Lower lobe of right lung (tissue), 2 donors: Measurements from ENCODE around the gene HELZ2. TPM values are rescaled to one million over a fixed set of nuclear protein-coding genes. Genes with fewer than 3 reads are reported as not detected.

Source experiments
- ATAC-seq, 2 donors: fragments of 200-7000 bp; cut with Tn5 transposase; one replicate each; pipeline ENCODE4 v1.9.1; 2020 to 2022; ENCODE audit warnings: mild to moderate bottlenecking in 2 of 2, moderate library complexity in 2 of 2
- DNase-seq: peaks from one replicate; pipeline ENCODE4 v3.0.0-alpha.2; 2020
- H3K27ac ChIP-seq: fragments of 200-600 bp; one replicate; pipeline ENCODE4 v1.8.0; 2022
- H3K27me3 ChIP-seq: fragments of 200-600 bp; one replicate; pipeline ENCODE4 v1.8.0; 2022; ENCODE audit warnings: low read depth
- H3K36me3 ChIP-seq: fragments of 200-600 bp; one replicate; pipeline ENCODE4 v1.8.0; 2022; ENCODE audit warnings: mild to moderate bottlenecking
- H3K4me1 ChIP-seq: fragments of 200-600 bp; one replicate; pipeline ENCODE4 v1.8.0; 2022
- H3K4me3 ChIP-seq: fragments of 200-600 bp; one replicate; pipeline ENCODE4 v1.8.0; 2022; ENCODE audit warnings: mild to moderate bottlenecking
- H3K9me3 ChIP-seq: fragments of 200-600 bp; one replicate; pipeline ENCODE4 v1.8.0; 2022
- CTCF ChIP-seq: fragments of 200-600 bp; IDR thresholded peaks from one replicate; pipeline ENCODE4 v1.8.0; 2022; ENCODE audit warnings: antibody characterized with exemption, mild to moderate bottlenecking
- intact Hi-C: fragments of 100-400 bp; cut with DNase I; formaldehyde crosslinking; loops from one replicate; pipeline ENCODE4 v1.11.0; 2022
- total RNA-seq: library from RNA; stranded (reverse); fragmentation: NEBNext Ultra II Directional; extraction: Animal tissue kit (Norgen Biotek cat#: 25700); gene quantifications from one replicate; pipeline ENCODE4 v1.2.1, GENCODE V29; 2021
- donor health status: DM: no; HTN: yes; CAD: no; lungs with severe emphysema.

HELZ2 gene
- total RNA-seq, 1 donor from 2014 or later: 59.6 TPM

- TF ChIP-seq CTCF: no peak
- Histone ChIP-seq H3K27me3 (no peaks in the 10 kb centered on the region), H3K4me1 (no peaks in the 10 kb centered on the region), H3K36me3 (peaks cover 25% of the 10 kb centered on the region), H3K9me3 (no peaks in the 10 kb centered on the region), H3K27ac (no peak overlapping the region), H3K4me3 (no peak overlapping the region)
- no peak for ATAC-seq
- DNase-seq: no peak
- intact Hi-C loops: no loop called here
Observed at GRCh38 chr20:63585616-63586565, 11.9 kb upstream of the HELZ2 start.

GRCh38 chr20:63582382-63583063 lies 8.5 kb upstream of the HELZ2 start:
- Histone ChIP-seq H3K4me1 (no peaks in the 10 kb centered on the region), H3K27me3 (peaks cover 8% of the 10 kb centered on the region), H3K9me3 (no peaks in the 10 kb centered on the region), H3K4me3 (no peak overlapping the region), H3K36me3 (no peaks in the 10 kb centered on the region), H3K27ac (no peak overlapping the region)
- DNase-seq: no peak
- no peak for ATAC-seq
- intact Hi-C loops: no loop called here
- TF ChIP-seq CTCF: no peak

GRCh38 chr20:63580796-63581461 lies 6.9 kb upstream of the HELZ2 start:
- H3K27ac ChIP-seq: no peak overlapping the region
- no peaks in the 10 kb centered on the region for H3K4me1 ChIP-seq
- intact Hi-C loops: no loop called here
- H3K27me3 ChIP-seq: peaks cover 8% of the 10 kb centered on the region
- H3K4me3 ChIP-seq: no peak overlapping the region
- H3K36me3 ChIP-seq: no peaks in the 10 kb centered on the region
- no peaks in the 10 kb centered on the region for H3K9me3 ChIP-seq
- no peak for DNase-seq
- peak; percentile 42 to 45 for ATAC-seq
- peak; percentile 21 for TF ChIP-seq CTCF

- H3K4me1 ChIP-seq: peaks cover 5% of the 10 kb centered on the region
- no peak overlapping the region for H3K4me3 ChIP-seq
- intact Hi-C loops: no loop called here
- TF ChIP-seq CTCF: no peak
- no peak overlapping the region for H3K27ac ChIP-seq
- ATAC-seq (no peak), DNase-seq (no peak)
- no peaks in the 10 kb centered on the region for H3K9me3 ChIP-seq
- H3K36me3 ChIP-seq: no peaks in the 10 kb centered on the region
- H3K27me3 ChIP-seq: peaks cover 8% of the 10 kb centered on the region
Observed at GRCh38 chr20:63579017-63579694, 5.1 kb upstream of the HELZ2 start.
